DND-41 (cell line): Measurements from ENCODE around the gene CDCA3.

Source experiments
- ATAC-seq: fragments of 200-7000 bp; cut with Tn5 transposase; 3 replicates; pipeline ENCODE4 v1.9.1; 2021; ENCODE audit warnings: low read depth; ENCODE audit not compliant: insufficient read depth
- DNase-seq: peaks from one replicate; pipeline ENCODE4 v3.0.0-alpha.2; 2020
- H2AFZ ChIP-seq: 2 replicates; pipeline ENCODE4 v1.6.0; 2012; ENCODE audit warnings: low read depth, low read length
- H3K27ac ChIP-seq: 2 replicates; pipeline ENCODE4 v1.5.1; 2012; ENCODE audit warnings: low read length, inconsistent platforms
- H3K27me3 ChIP-seq: fragments of 200-600 bp; sonication (generic); 2 replicates; pipeline ENCODE4 v1.6.0; 2012; ENCODE audit warnings: low read length, mild to moderate bottlenecking, inconsistent platforms; ENCODE audit not compliant: insufficient read depth, poor library complexity
- H3K36me3 ChIP-seq: 2 replicates; pipeline ENCODE4 v1.5.1; 2012; ENCODE audit warnings: low read length, inconsistent platforms; ENCODE audit not compliant: insufficient read depth
- H3K4me1 ChIP-seq: 2 replicates; pipeline ENCODE4 v1.5.1; 2012; ENCODE audit warnings: mild to moderate bottlenecking, low read length; ENCODE audit not compliant: insufficient read depth
- H3K4me2 ChIP-seq: 2 replicates; pipeline ENCODE4 v1.6.0; 2012; ENCODE audit warnings: mild to moderate bottlenecking, moderate library complexity, low read length, inconsistent platforms; ENCODE audit not compliant: insufficient read depth
- H3K4me3 ChIP-seq, 2 experiments: fragments of 200-600 bp in 1 of 2; shearing (Covaris generic) in 1 of 2; 2 replicates each; pipeline ENCODE4 v1.5.1; 2012 to 2016; ENCODE audit warnings: inconsistent platforms in 2 of 2, low read length in 2 of 2, mild to moderate bottlenecking in 2 of 2, low read depth in 1 of 2, moderate library complexity in 1 of 2
- H3K79me2 ChIP-seq: 2 replicates; pipeline ENCODE4 v1.6.0; 2012; ENCODE audit warnings: low read length, inconsistent platforms; ENCODE audit not compliant: insufficient read depth
- H3K9ac ChIP-seq: 2 replicates; pipeline ENCODE4 v1.6.0; 2012; ENCODE audit warnings: low read depth, mild to moderate bottlenecking, inconsistent platforms, low read length, moderate library complexity
- H3K9me3 ChIP-seq: 2 replicates; pipeline ENCODE4 v1.5.1; 2012; ENCODE audit warnings: low read length, moderate library complexity, mild to moderate bottlenecking, inconsistent platforms; ENCODE audit not compliant: insufficient read depth, severe bottlenecking
- H4K20me1 ChIP-seq: 2 replicates; pipeline ENCODE4 v1.6.0; 2012; ENCODE audit warnings: low read length; ENCODE audit not compliant: insufficient read depth
- CTCF ChIP-seq: IDR thresholded peaks from 2 replicates; pipeline ENCODE4 v1.5.1; 2012; ENCODE audit warnings: borderline replicate concordance, low read length, moderate library complexity, mild to moderate bottlenecking; ENCODE audit not compliant: poor library complexity, severe bottlenecking; ENCODE audit errors: extremely low read depth
- EZH2 ChIP-seq: IDR thresholded peaks from 3 replicates; pipeline ENCODE4 v1.6.1; 2012; ENCODE audit warnings: borderline replicate concordance, low read depth, mild to moderate bottlenecking, moderate library complexity, low read length, inconsistent platforms; ENCODE audit not compliant: severe bottlenecking

CDCA3 gene

GRCh38 chr12:6869049-6870021 lies 18.2 kb upstream of the CDCA3 start:
- DNase-seq, result peak; percentile 85
- Histone ChIP-seq H4K20me1 (peaks cover 49% of the 10 kb centered on the region), H3K36me3 (peaks cover 70% of the 10 kb centered on the region), H3K27me3 (no peaks in the 10 kb centered on the region), H3K79me2 (peaks cover 52% of the 10 kb centered on the region), H2AFZ (no peak overlapping the region), H3K4me3 (peak overlapping the region; percentile 43 to 80; a peak in 3 of 4 replicates), H3K4me1 (peaks cover 65% of the 10 kb centered on the region), H3K9me3 (no peaks in the 10 kb centered on the region), H3K9ac (peak overlapping the region; percentile 80; the same call in 1 of the 2 replicates), H3K27ac (peak overlapping the region; percentile 77; the same call in 1 of the 2 replicates), H3K4me2 (peak overlapping the region; percentile 99)
- peak; percentile 20 for ATAC-seq
- peak; percentile 92 for TF ChIP-seq CTCF
- no peak for TF ChIP-seq EZH2

- ATAC-seq, result peak; percentile 2
- Histone ChIP-seq H3K27me3 (no peaks in the 10 kb centered on the region), H3K27ac (peak overlapping the region; percentile 77), H3K4me2 (peak overlapping the region; percentile 99), H3K9me3 (no peaks in the 10 kb centered on the region), H4K20me1 (peaks cover 49% of the 10 kb centered on the region), H2AFZ (peak overlapping the region; percentile 68; the same call in 1 of the 2 replicates), H3K36me3 (peaks cover 79% of the 10 kb centered on the region), H3K9ac (peak overlapping the region; percentile 80), H3K4me3 (peak overlapping the region; percentile 43 to 80), H3K4me1 (peaks cover 57% of the 10 kb centered on the region), H3K79me2 (peaks cover 49% of the 10 kb centered on the region)
- TF ChIP-seq CTCF, result peak; percentile 42
- TF ChIP-seq EZH2, result no peak
- DNase-seq, result peak; percentile 33
Measured at GRCh38 chr12:6868211-6869048, 17.3 kb upstream of the CDCA3 start.

- DNase-seq (peak; percentile 80), ATAC-seq (peak; percentile 71)
- no peak for TF ChIP-seq CTCF
- TF ChIP-seq EZH2, result no peak
- H3K36me3 ChIP-seq, result peaks cover 84% of the 10 kb centered on the region
- H3K4me2 ChIP-seq, result peak within 1 kb of the TSS; percentile 99
- H4K20me1 ChIP-seq, result peaks cover 48% of the 10 kb centered on the region
- H2AFZ ChIP-seq, result peak within 1 kb of the TSS; percentile 75
- H3K9me3 ChIP-seq, result no peaks in the 10 kb centered on the region
- H3K4me1 ChIP-seq, result peaks cover 55% of the 10 kb centered on the region
- peak within 1 kb of the TSS; percentile 80 for H3K9ac ChIP-seq
- H3K27ac ChIP-seq, result peak within 1 kb of the TSS; percentile 77
- H3K79me2 ChIP-seq, result peaks cover 45% of the 10 kb centered on the region
- peak within 1 kb of the TSS; percentile 43 to 80 for H3K4me3 ChIP-seq
- no peaks in the 10 kb centered on the region for H3K27me3 ChIP-seq
Measured at GRCh38 chr12:6867413-6868210, 16.5 kb upstream of the CDCA3 start, which contains the start of gene TPI1. TPI1 (plus strand) TSS chr12:6867531; CDS start chr12:6867567, 36 bp downstream.
